ENCODE results near the gene RGS19. TPM values are rescaled to one million over a fixed set of nuclear protein-coding genes. Genes with fewer than 3 reads are reported as not detected.

RGS19 gene
- total RNA-seq, 4 donors from 2014 or later = 3.4 to 16.0 (median 10.5) TPM

DNA sequence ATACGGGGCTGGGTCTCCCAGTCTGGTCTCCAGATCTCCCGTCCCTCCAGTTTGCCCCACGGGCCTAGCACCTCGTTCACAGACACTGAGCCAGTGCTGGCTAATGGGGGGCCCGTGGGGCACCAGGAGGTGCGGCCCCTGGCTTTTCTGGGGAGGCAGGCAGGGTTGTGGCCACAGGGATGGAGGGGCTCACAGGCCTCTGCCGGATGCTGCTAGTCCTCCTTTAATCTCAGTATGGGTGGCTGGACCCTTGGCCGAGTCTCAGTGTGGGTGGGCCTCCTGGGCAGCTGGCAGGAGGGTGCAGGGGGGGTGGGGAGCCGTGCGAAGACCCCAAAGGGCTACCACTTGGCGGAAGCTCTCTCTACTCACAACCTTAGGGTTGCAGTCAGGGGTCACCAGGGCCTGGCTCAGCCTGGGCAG, 28.3 kb downstream of the RGS19 start:
- no peaks in the 10 kb centered on the region for H3K36me3 ChIP-seq
- TF ChIP-seq EP300 (IDR thresholded peaks at IDR 0.05) = no peak
- no peak for TF ChIP-seq POLR2A (IDR thresholded peaks at IDR 0.05)
- TF ChIP-seq CTCF (IDR thresholded peaks at IDR 0.05) = no peak
- TF ChIP-seq POLR2AphosphoS5 (IDR thresholded peaks at IDR 0.05) = no peak
- no CpG with 5 or more reads among the region's 11 CpGs for WGBS, 2 donors (ENCODE audit: low coverage in 1 of 2)
- ATAC-seq = no peak
- H3K9me3 ChIP-seq = no peaks in the 10 kb centered on the region
- H3K27me3 ChIP-seq = peaks cover 98% of the 10 kb centered on the region
- peaks cover 0 to 25% (median 5%) of the 10 kb centered on the region in 3 donors for H3K4me1 ChIP-seq
- peak overlapping the region in 3 of 4 donors; percentile 68 to 76 (median 75) for H3K27ac ChIP-seq
- peak overlapping the region in 1 of 2 donors; percentile 48 for H3K4me3 ChIP-seq

GRCh38 chr20:64050261-64051032, 28.9 kb downstream of the RGS19 start:
- ATAC-seq = no peak
- Histone ChIP-seq H3K9me3 (no peaks in the 10 kb centered on the region), H3K27ac (peak overlapping the region in 3 of 4 donors; percentile 68 to 76 (median 75)), H3K27me3 (peaks cover 98% of the 10 kb centered on the region), H3K4me1 (peaks cover 0 to 25% (median 5%) of the 10 kb centered on the region in 3 donors), H3K36me3 (no peaks in the 10 kb centered on the region), H3K4me3 (peak overlapping the region in 1 of 2 donors; percentile 48)
- 100% methylated on average over 1 of the region's 23 CpGs; no CpG with 5 or more reads in 1 of the 2 donors for WGBS, 2 donors (ENCODE audit: low coverage in 1 of 2)
- no peak for TF ChIP-seq CTCF (IDR thresholded peaks at IDR 0.05)
- no peak for TF ChIP-seq EP300 (IDR thresholded peaks at IDR 0.05)
- TF ChIP-seq POLR2AphosphoS5 (IDR thresholded peaks at IDR 0.05) = no peak

- TF ChIP-seq CTCF (IDR thresholded peaks at IDR 0.05) (no peak), POLR2AphosphoS5 (IDR thresholded peaks at IDR 0.05) (no peak), EP300 (IDR thresholded peaks at IDR 0.05) (no peak), POLR2A (IDR thresholded peaks at IDR 0.05) (no peak)
- Histone ChIP-seq H3K9me3 (no peaks in the 10 kb centered on the region), H3K27ac (peak overlapping the region in 3 of 4 donors; percentile 68 to 76 (median 75)), H3K4me1 (peaks cover 0 to 25% (median 5%) of the 10 kb centered on the region in 3 donors), H3K36me3 (no peaks in the 10 kb centered on the region), H3K4me3 (peak overlapping the region in 1 of 2 donors; percentile 48), H3K27me3 (peaks cover 98% of the 10 kb centered on the region)
- ATAC-seq = no peak
- no CpG with 5 or more reads among the region's 16 CpGs for WGBS, 2 donors (ENCODE audit: low coverage in 1 of 2)
Measured at GRCh38 chr20:64049878-64050260, 29.4 kb downstream of the RGS19 start.

- Histone ChIP-seq H3K4me1 (peaks cover 0 to 25% (median 5%) of the 10 kb centered on the region in 3 donors), H3K27ac (peak within 1 kb of the TSS in 3 of 4 donors; percentile 68 to 76 (median 75)), H3K27me3 (peaks cover 100% of the 10 kb centered on the region), H3K9me3 (no peaks in the 10 kb centered on the region), H3K36me3 (no peaks in the 10 kb centered on the region), H3K4me3 (peak within 1 kb of the TSS in 1 of 2 donors; percentile 48)
- no CpG with 5 or more reads among the region's 111 CpGs for WGBS, 2 donors (ENCODE audit: low coverage in 1 of 2)
- ATAC-seq = peak; percentile 27
- TF ChIP-seq CTCF (IDR thresholded peaks at IDR 0.05) = no peak
- peak; percentile 17 for TF ChIP-seq POLR2A (IDR thresholded peaks at IDR 0.05)
Measured at GRCh38 chr20:64049060-64049877, 30.0 kb downstream of the RGS19 start, which contains the start of gene SOX18. TSS of gene SOX18 (minus strand) at chr20:64049639. CDS start at chr20:64049516, 123 bp downstream.

Measured in gastroesophageal sphincter (tissue), 4 donors.